GM21360 (cell line): ENCODE data around the gene ERVK3-1.
"Not testable (repeated sequence)": the region's sequence is repeated elsewhere in the genome, so short reads cannot be mapped to it uniquely, and the experiment has no call there.

ENCODE experiments used
- ATAC-seq: cut with Tn5 transposase; IDR thresholded peaks from one replicate; pipeline ENCODE4 v1.9.1; 2021; ENCODE audit warnings: mild to moderate bottlenecking, moderate library complexity; ENCODE audit not compliant: unreplicated experiment

The ERVK3-1 gene

GRCh38 chr19:58305065-58305931 lies at the start of gene ERVK3-1:
Gene ERVK3-1, plus strand, starts transcription at chr19:58305377. Its CDS starts 6,792 bp downstream, at chr19:58312169.
- peak; percentile 96 for ATAC-seq

GRCh38 chr19:58258259-58258658 lies 46.9 kb upstream of the ERVK3-1 start:
- not testable (repeated sequence) for ATAC-seq

- ATAC-seq = no peak
These were observed 43.6 kb upstream of the ERVK3-1 start for GRCh38 chr19:58261600-58261967.

- ATAC-seq = no peak
These were observed 42.9 kb upstream of the ERVK3-1 start for GRCh38 chr19:58261968-58262921.

- ATAC-seq = no peak
These were observed 42.3 kb upstream of the ERVK3-1 start for GRCh38 chr19:58262922-58263296.

- no peak for ATAC-seq
These were observed 40.1 kb upstream of the ERVK3-1 start for GRCh38 chr19:58265100-58265499.

- no peak for ATAC-seq
These were observed 36.8 kb upstream of the ERVK3-1 start for GRCh38 chr19:58268344-58268743.

GRCh38 chr19:58274771-58275201 lies 30.4 kb upstream of the ERVK3-1 start:
- ATAC-seq = no peak

GRCh38 chr19:58275564-58275963 lies 29.6 kb upstream of the ERVK3-1 start:
- no peak for ATAC-seq

- ATAC-seq = no peak
These were observed 28.0 kb upstream of the ERVK3-1 start for GRCh38 chr19:58277197-58277596.

- no peak for ATAC-seq
These were observed 27.2 kb upstream of the ERVK3-1 start for GRCh38 chr19:58277748-58278540.

GRCh38 chr19:58278541-58279041 lies 26.6 kb upstream of the ERVK3-1 start, which contains the start of gene ZNF8:
Gene ZNF8, plus strand, starts transcription at chr19:58278955. Its CDS starts 127 bp downstream, at chr19:58279082.
- peak; percentile 94 for ATAC-seq

GRCh38 chr19:58279042-58279924 lies 25.9 kb upstream of the ERVK3-1 start:
- ATAC-seq = peak; percentile 20

GRCh38 chr19:58279925-58280316 lies 25.3 kb upstream of the ERVK3-1 start:
- no peak for ATAC-seq

GRCh38 chr19:58284199-58284598 lies 21.0 kb upstream of the ERVK3-1 start:
- ATAC-seq = no peak

GRCh38 chr19:58291943-58292342 lies 13.2 kb upstream of the ERVK3-1 start:
- no peak for ATAC-seq

GRCh38 chr19:58294743-58295374 lies 10.3 kb upstream of the ERVK3-1 start:
- no peak for ATAC-seq

GRCh38 chr19:58296104-58296503 lies 9.1 kb upstream of the ERVK3-1 start:
- ATAC-seq = no peak

- ATAC-seq = no peak
These were observed 4.6 kb upstream of the ERVK3-1 start for GRCh38 chr19:58300620-58301019.
